G401.6 (cell line): ENCODE measurements around the gene PEX12.
A peak's percentile ranks its signal among the peaks of the same experiment; 100 is the strongest.
"Not testable (repeated sequence)": the region's sequence is repeated elsewhere in the genome, so short reads cannot be mapped to it uniquely, and the experiment has no call there.

Experiments used
- FAIRE-seq: peaks from 2 replicates; lab custom pipeline; 2012; peaks lifted over from hg19 to GRCh38; lab: Jason Lieb, UNC

The PEX12 gene

GRCh38 chr17:35578197-35578928 is at the start of gene PEX12:
PEX12 (minus strand) TSS chr17:35578571; CDS start chr17:35578021, 550 bp downstream.
- FAIRE-seq, result peak; percentile 97

DNA sequence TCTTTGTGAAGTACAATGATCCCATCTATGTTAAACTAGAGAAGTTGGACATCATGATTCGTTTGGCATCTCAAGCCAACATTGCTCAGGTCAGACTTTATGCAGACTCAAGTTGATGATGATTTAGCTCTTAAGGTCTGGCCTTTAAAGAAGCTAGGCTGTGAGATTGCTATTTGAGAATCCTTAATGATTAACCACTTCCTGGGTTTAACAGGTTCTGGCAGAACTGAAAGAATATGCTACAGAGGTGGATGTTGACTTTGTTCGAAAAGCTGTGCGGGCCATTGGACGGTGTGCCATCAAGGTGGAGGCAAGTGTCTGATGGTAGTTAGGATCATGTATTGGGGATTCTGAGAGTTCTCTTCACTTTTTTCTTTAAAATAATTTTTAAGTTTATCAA is 49.0 kb upstream of the PEX12 start:
- no peak for FAIRE-seq

- FAIRE-seq, result no peak
Observed at GRCh38 chr17:35621768-35622167, 43.4 kb upstream of the PEX12 start.

- FAIRE-seq, result no peak
Observed at GRCh38 chr17:35618628-35619027, 40.3 kb upstream of the PEX12 start.

GRCh38 chr17:35617505-35617904 is 39.1 kb upstream of the PEX12 start:
- FAIRE-seq, result no peak

- no peak for FAIRE-seq
Observed at GRCh38 chr17:35616536-35616935, 38.2 kb upstream of the PEX12 start.

GRCh38 chr17:35614810-35615209 is 36.4 kb upstream of the PEX12 start:
- FAIRE-seq, result no peak

- peak; percentile 95 for FAIRE-seq
Observed at GRCh38 chr17:35612924-35613521, 34.7 kb upstream of the PEX12 start.

DNA sequence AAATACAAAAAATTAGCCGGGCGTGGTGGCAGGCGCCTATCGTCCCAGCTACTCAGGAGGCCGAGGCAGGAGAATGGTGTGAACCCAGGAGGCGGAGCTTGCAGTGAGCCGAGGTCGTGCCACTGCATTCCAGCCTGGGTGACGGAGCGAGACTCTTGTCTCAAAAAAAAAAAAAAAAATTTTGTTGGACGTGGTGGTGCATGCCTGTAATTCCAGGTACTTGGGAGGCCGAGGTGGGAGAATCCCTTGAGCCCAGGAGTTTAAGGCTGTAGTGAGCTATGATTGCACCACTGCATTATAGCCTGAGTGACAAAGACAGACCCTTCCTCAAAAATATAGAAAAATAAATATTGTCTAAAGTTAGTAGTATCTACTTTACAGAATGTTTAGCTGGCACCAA is 32.4 kb upstream of the PEX12 start:
- not testable (repeated sequence) for FAIRE-seq

- FAIRE-seq, result no peak
Observed at GRCh38 chr17:35609831-35610230, 31.5 kb upstream of the PEX12 start.

DNA sequence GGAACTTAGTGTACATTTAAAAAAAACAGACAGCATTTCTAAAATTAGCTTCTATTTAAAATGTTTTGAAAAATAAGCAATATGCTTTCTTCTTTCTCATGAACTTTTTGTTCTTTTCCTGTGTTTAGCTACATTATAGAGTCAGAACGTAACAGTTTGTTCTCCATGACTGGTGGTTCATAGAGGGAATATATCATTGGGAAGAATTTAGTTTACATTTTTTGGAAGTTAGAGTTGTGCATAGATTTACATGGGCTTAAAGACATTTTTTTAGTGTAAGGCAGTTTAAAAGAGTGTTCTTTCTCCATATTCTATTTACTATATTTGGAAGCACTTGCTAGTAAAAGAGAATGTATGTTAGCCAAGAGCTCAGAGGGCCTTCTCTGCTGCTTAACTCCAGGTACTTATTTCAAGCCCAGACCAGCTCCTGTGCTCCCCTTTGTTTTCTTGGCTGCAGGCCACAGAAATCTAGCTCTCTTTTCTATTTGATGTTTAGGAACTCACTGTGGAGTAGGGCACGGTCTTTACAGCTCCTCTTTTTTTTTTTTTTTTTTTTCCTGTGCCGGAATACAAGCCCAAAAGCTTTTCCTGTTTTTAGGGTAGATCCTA is 29.0 kb upstream of the PEX12 start:
- FAIRE-seq, result no peak

- FAIRE-seq, result no peak
Observed at GRCh38 chr17:35605678-35606077, 27.3 kb upstream of the PEX12 start.

DNA sequence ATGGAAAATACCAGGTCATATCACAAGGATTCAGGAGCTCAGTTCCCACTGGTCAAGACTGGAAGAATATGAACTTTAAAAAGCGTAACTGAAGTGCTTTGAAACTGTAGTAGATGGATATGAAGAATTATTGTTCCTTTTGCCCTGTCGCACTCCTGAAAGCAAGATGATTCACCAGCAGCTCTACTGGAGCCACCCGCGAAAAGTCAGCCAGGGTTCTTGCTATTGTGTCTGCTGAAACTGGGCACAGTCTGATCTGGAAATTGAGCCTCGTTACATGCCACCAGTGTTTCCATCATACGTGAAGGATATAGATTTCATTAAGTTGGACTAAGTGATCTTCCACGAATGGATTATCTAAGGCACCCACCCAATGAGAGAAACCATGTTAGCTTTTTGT is 25.3 kb upstream of the PEX12 start:
- no peak for FAIRE-seq

DNA sequence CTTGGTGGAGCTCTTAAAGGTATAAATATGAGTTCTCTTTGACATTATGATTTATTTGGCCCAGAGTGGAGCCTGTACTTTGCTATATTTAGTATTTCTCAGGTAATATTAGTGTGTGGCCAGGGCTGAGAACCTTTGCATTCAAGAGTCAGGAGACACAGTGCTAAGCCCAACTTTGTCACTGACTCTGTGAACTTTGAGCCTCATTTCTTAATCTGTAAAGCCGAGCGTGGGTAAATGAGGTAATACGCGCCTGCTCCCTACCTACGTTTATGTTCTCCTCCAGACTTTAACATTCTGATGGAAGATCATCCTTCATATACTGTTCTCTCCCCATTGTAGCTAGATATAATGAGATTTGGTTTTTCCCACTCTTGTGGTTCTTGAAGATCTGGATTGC is 19.2 kb upstream of the PEX12 start:
- no peak for FAIRE-seq

- no peak for FAIRE-seq
Observed at GRCh38 chr17:35596530-35597233, 18.3 kb upstream of the PEX12 start.

DNA sequence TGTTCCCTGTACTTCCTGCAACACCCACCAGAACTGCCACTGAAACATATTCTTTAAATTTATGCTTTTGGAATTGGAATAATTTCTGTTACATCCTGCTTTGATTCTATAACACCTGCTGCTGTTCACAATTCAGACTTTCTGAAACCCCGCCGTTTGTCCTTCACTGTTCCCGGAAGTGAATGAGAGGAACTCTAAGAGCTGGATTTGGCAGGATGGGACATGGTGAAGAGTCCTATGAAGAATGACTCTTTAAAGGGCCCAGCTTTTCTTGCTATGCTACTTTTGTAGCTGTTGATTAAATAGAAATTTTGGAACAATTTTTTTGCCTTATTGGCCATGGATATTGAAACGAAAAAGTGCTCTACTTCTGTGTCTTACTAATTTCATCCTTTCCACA is 17.7 kb upstream of the PEX12 start:
- FAIRE-seq, result no peak

GRCh38 chr17:35588196-35588920 is 10.0 kb upstream of the PEX12 start:
- peak; percentile 95 for FAIRE-seq

- FAIRE-seq, result peak; percentile 96
Observed at GRCh38 chr17:35587074-35587961, 8.9 kb upstream of the PEX12 start, which contains the start of gene AP2B1. AP2B1 (plus strand) TSS chr17:35587322; CDS start chr17:35594031, 6,709 bp downstream.

DNA sequence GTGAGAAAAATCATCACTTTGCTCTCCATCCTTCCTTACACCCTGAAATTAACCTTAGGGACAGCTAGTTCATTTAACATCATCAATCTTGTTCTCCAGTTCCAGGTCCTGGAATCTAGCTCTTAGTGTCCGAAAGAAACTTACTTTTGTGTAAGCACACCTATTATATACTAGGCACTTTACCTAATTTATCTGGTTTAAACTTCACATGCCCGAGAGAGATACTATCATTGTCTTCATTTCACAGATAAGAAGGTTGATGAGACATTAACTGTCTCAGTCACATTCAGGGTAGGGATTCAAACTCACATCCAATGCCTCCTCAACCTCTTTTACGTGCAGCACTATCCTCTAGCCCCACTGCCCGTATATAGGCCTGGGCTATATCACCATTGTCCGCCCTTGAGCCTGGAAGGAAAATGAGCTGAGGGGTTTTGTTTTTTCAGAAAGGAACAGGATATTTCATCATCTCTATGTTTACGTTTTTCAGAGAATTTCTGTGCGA is 8.2 kb upstream of the PEX12 start:
- no peak for FAIRE-seq

DNA sequence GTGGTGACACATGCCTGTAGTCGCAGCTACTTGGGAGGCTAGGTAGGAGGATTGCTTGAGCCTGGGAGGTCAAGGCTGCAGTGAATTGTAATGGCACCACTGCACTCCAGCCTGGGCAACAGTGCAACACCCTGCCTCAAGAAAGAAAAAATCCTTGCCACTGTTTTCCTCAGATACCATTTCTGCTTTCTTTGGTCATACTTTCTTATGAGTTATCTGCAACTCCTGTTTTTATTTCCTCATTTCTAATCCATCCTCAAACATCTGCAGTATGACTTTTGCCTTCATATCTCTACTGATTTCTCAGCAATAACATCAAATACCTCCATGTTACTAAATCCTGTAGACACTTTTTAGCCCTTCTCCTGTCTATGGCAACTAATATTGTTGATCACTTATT is 5.7 kb upstream of the PEX12 start:
- no peak for FAIRE-seq

GRCh38 chr17:35578929-35579432 is 610 bp upstream of the PEX12 start:
- no peak for FAIRE-seq
